GM12878 (cell line): ENCODE results near the gene IL6R.

ENCODE experiments used
- BRCA1 ChIP-seq: IDR thresholded peaks from 2 replicates; pipeline ENCODE4 v1.6.1; 2011; ENCODE audit warnings: low read depth, low read length, improper control_type of control experiment
- EP300 ChIP-seq, 2 experiments: fragments of 150-350 bp in 1 of 2; IDR thresholded peaks; 2 replicates each; pipeline ENCODE4 v1.6.1; 2011 to 2012; ENCODE audit warnings: low read depth in 2 of 2, low read length in 2 of 2, borderline replicate concordance in 1 of 2, improper control_type of control experiment in 1 of 2, inconsistent platforms in 1 of 2; ENCODE audit not compliant: control insufficient read depth in 1 of 2
- FOS ChIP-seq: IDR thresholded peaks from 3 replicates; pipeline ENCODE4 v1.6.1; 2011; ENCODE audit warnings: borderline replicate concordance; ENCODE audit not compliant: insufficient read length; ENCODE audit errors: extremely low read depth
- POLR2A ChIP-seq: IDR thresholded peaks from 2 replicates; pipeline ENCODE4 v1.6.1; 2011; ENCODE audit warnings: low read depth, mild to moderate bottlenecking, low read length
- POLR2AphosphoS5 ChIP-seq: IDR thresholded peaks from 2 replicates; pipeline ENCODE4 v1.6.1; 2011; ENCODE audit warnings: mild to moderate bottlenecking, low read length, inconsistent platforms
- POU2F2 ChIP-seq: IDR thresholded peaks from 3 replicates; pipeline ENCODE4 v1.6.1; 2011; ENCODE audit warnings: low read depth, mild to moderate bottlenecking, low read length, borderline replicate concordance
- RAD51 ChIP-seq: fragments of 450-650 bp; IDR thresholded peaks from 2 replicates; pipeline ENCODE4 v1.6.1; 2016; ENCODE audit warnings: moderate library complexity, mild to moderate bottlenecking, inconsistent platforms
- SMC3 ChIP-seq: IDR thresholded peaks from 2 replicates; pipeline ENCODE4 v1.6.1; 2011; ENCODE audit warnings: low read length, improper control_type of control experiment, borderline replicate concordance
- TARDBP ChIP-seq: IDR thresholded peaks from 2 replicates; pipeline ENCODE4 v1.6.1; 2016; ENCODE audit warnings: borderline replicate concordance
- USF2 ChIP-seq: IDR thresholded peaks from 2 replicates; pipeline ENCODE4 v1.6.1; 2011; ENCODE audit warnings: low read depth, low read length, improper control_type of control experiment, borderline replicate concordance
- TF ChIP-seq, protein P1 (sequence below): fragments of 450-650 bp; IDR thresholded peaks from 2 replicates; pipeline ENCODE4 v1.6.1; 2016; ENCODE audit warnings: mild to moderate bottlenecking

- TF ChIP-seq POLR2A (no peak), USF2 (no peak), SMC3 (no peak), POLR2AphosphoS5 (no peak), RAD51 (no peak), BRCA1 (no peak), TARDBP (no peak), EP300 (IDR thresholded peaks at IDR 0.05; ENCODE audit: borderline replicate concordance in 1 of 2, control insufficient read depth in 1 of 2, low read depth in 2 of 2, low read length in 2 of 2) (no peak), POU2F2 (no peak), FOS (no peak)
- TF ChIP-seq, protein P1, sequence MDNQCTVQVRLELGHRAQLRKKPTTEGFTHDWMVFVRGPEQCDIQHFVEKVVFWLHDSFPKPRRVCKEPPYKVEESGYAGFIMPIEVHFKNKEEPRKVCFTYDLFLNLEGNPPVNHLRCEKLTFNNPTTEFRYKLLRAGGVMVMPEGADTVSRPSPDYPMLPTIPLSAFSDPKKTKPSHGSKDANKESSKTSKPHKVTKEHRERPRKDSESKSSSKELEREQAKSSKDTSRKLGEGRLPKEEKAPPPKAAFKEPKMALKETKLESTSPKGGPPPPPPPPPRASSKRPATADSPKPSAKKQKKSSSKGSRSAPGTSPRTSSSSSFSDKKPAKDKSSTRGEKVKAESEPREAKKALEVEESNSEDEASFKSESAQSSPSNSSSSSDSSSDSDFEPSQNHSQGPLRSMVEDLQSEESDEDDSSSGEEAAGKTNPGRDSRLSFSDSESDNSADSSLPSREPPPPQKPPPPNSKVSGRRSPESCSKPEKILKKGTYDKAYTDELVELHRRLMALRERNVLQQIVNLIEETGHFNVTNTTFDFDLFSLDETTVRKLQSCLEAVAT = no peak
These were observed 98.8 kb downstream of the IL6R start for GRCh38 chr1:154503898-154504297.
